ENCODE measurements around the gene IL18R1. TPM values are rescaled to one million over a fixed set of nuclear protein-coding genes. Genes with fewer than 3 reads are reported as not detected.
A peak's percentile ranks its signal among the peaks of the same experiment; 100 is the strongest.

The IL18R1 gene
- total and polyA plus RNA-seq, 4 donors: 4.8 to 12.7 (median 5.9) TPM

GRCh38 chr2:102337012-102337411 lies 18.6 kb upstream of the IL18R1 start:
- Histone ChIP-seq H3K27ac (ENCODE audit: low read depth in 1 of 2, low read length in 2 of 2) (peak overlapping the region in 1 of 2 donors; percentile 8), H3K4me1 (ENCODE audit: control insufficient read depth in 4 of 4, insufficient read depth in 4 of 4, low read length in 3 of 4) (no peaks in the 10 kb centered on the region), H3K27me3 (ENCODE audit: control insufficient read depth in 4 of 4, insufficient read depth in 4 of 4, low read length in 3 of 4) (no peaks in the 10 kb centered on the region), H3K9ac (ENCODE audit: low read depth in 1 of 2, low read length in 2 of 2) (no peak overlapping the region), H3K36me3 (ENCODE audit: control insufficient read depth in 4 of 4, insufficient read depth in 3 of 4, low read depth in 1 of 4, low read length in 3 of 4) (no peaks in the 10 kb centered on the region), H3K4me3 (ENCODE audit: low read depth in 1 of 3, low read length in 3 of 3) (no peak overlapping the region), H3K9me3 (ENCODE audit: control insufficient read depth in 4 of 4, low read length in 3 of 4) (no peaks in the 10 kb centered on the region)
- WGBS: 64% methylated on average over 1 of the region's 1 CpG
- TF ChIP-seq YY1 (IDR thresholded peaks at IDR 0.05): no peak
- peak in 1 of 2 donors; percentile 19 for TF ChIP-seq RXRA (IDR thresholded peaks at IDR 0.05)
- DNase-seq (ENCODE audit: low spot score): no peak

- H3K9ac ChIP-seq (ENCODE audit: low read depth in 1 of 2, low read length in 2 of 2): no peak overlapping the region
- H3K27ac ChIP-seq (ENCODE audit: low read depth in 1 of 2, low read length in 2 of 2): no peak overlapping the region
- WGBS: 80% methylated on average over 3 of the region's 3 CpGs
- H3K4me1 ChIP-seq (ENCODE audit: control insufficient read depth in 4 of 4, insufficient read depth in 4 of 4, low read length in 3 of 4): no peaks in the 10 kb centered on the region
- H3K4me3 ChIP-seq (ENCODE audit: low read depth in 1 of 3, low read length in 3 of 3): no peak overlapping the region
- no peaks in the 10 kb centered on the region for H3K36me3 ChIP-seq (ENCODE audit: control insufficient read depth in 4 of 4, insufficient read depth in 3 of 4, low read depth in 1 of 4, low read length in 3 of 4)
- no peaks in the 10 kb centered on the region for H3K27me3 ChIP-seq (ENCODE audit: control insufficient read depth in 4 of 4, insufficient read depth in 4 of 4, low read length in 3 of 4)
- TF ChIP-seq JUND (IDR thresholded peaks at IDR 0.05) (no peak), RXRA (IDR thresholded peaks at IDR 0.05) (no peak), ATF3 (IDR thresholded peaks at IDR 0.05) (no peak), SP1 (IDR thresholded peaks at IDR 0.05) (no peak), YY1 (IDR thresholded peaks at IDR 0.05) (no peak), EGR1 (IDR thresholded peaks at IDR 0.05; ENCODE audit: low read depth in 2 of 2) (no peak), ZBTB33 (IDR thresholded peaks at IDR 0.05) (no peak)
- TF ChIP-seq, protein P1, sequence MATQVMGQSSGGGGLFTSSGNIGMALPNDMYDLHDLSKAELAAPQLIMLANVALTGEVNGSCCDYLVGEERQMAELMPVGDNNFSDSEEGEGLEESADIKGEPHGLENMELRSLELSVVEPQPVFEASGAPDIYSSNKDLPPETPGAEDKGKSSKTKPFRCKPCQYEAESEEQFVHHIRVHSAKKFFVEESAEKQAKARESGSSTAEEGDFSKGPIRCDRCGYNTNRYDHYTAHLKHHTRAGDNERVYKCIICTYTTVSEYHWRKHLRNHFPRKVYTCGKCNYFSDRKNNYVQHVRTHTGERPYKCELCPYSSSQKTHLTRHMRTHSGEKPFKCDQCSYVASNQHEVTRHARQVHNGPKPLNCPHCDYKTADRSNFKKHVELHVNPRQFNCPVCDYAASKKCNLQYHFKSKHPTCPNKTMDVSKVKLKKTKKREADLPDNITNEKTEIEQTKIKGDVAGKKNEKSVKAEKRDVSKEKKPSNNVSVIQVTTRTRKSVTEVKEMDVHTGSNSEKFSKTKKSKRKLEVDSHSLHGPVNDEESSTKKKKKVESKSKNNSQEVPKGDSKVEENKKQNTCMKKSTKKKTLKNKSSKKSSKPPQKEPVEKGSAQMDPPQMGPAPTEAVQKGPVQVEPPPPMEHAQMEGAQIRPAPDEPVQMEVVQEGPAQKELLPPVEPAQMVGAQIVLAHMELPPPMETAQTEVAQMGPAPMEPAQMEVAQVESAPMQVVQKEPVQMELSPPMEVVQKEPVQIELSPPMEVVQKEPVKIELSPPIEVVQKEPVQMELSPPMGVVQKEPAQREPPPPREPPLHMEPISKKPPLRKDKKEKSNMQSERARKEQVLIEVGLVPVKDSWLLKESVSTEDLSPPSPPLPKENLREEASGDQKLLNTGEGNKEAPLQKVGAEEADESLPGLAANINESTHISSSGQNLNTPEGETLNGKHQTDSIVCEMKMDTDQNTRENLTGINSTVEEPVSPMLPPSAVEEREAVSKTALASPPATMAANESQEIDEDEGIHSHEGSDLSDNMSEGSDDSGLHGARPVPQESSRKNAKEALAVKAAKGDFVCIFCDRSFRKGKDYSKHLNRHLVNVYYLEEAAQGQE (IDR thresholded peaks at IDR 0.05): no peak
- H3K9me3 ChIP-seq (ENCODE audit: control insufficient read depth in 4 of 4, low read length in 3 of 4): no peaks in the 10 kb centered on the region
- DNase-seq (ENCODE audit: low spot score): no peak
These were observed 17.9 kb upstream of the IL18R1 start for GRCh38 chr2:102337481-102338386.

- 89% methylated on average over 7 of the region's 7 CpGs for WGBS
- no peaks in the 10 kb centered on the region for H3K9me3 ChIP-seq (ENCODE audit: control insufficient read depth in 4 of 4, low read length in 3 of 4)
- no peaks in the 10 kb centered on the region for H3K4me1 ChIP-seq (ENCODE audit: control insufficient read depth in 4 of 4, insufficient read depth in 4 of 4, low read length in 3 of 4)
- no peak overlapping the region for H3K27ac ChIP-seq (ENCODE audit: low read depth in 1 of 2, low read length in 2 of 2)
- no peak overlapping the region for H3K4me3 ChIP-seq (ENCODE audit: low read depth in 1 of 3, low read length in 3 of 3)
- H3K27me3 ChIP-seq (ENCODE audit: control insufficient read depth in 4 of 4, insufficient read depth in 4 of 4, low read length in 3 of 4): no peaks in the 10 kb centered on the region
- no peaks in the 10 kb centered on the region for H3K36me3 ChIP-seq (ENCODE audit: control insufficient read depth in 4 of 4, insufficient read depth in 3 of 4, low read depth in 1 of 4, low read length in 3 of 4)
- DNase-seq (ENCODE audit: low spot score): no peak
- no peak overlapping the region for H3K9ac ChIP-seq (ENCODE audit: low read depth in 1 of 2, low read length in 2 of 2)
- TF ChIP-seq GABPA (IDR thresholded peaks at IDR 0.05 in 1 of 2, conservative IDR thresholded peaks at IDR 0.05 in 1 of 2) (no peak), EGR1 (IDR thresholded peaks at IDR 0.05; ENCODE audit: low read depth in 2 of 2) (no peak), FOXA2 (IDR thresholded peaks at IDR 0.05) (no peak), NR2F2 (IDR thresholded peaks at IDR 0.05) (no peak), RAD21 (IDR thresholded peaks at IDR 0.05) (no peak), HNF4G (IDR thresholded peaks at IDR 0.05) (no peak), TAF1 (conservative IDR thresholded peaks at IDR 0.05) (no peak), YY1 (IDR thresholded peaks at IDR 0.05) (no peak)
- TF ChIP-seq, protein P2, sequence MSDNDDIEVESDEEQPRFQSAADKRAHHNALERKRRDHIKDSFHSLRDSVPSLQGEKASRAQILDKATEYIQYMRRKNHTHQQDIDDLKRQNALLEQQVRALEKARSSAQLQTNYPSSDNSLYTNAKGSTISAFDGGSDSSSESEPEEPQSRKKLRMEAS (IDR thresholded peaks at IDR 0.05): no peak
- TF ChIP-seq, protein P1 (IDR thresholded peaks at IDR 0.05): no peak
These were observed 14.8 kb upstream of the IL18R1 start for GRCh38 chr2:102340778-102341177.
